WTC11 (cell line): ENCODE measurements around the gene PKP1. TPM values are rescaled to one million over a fixed set of nuclear protein-coding genes. Genes with fewer than 3 reads are reported as not detected.

ENCODE experiments used
- ATAC-seq: fragments of 200-7000 bp; cut with Tn5 transposase; 2 replicates; pipeline ENCODE4 v1.10.0; 2021; ENCODE audit warnings: mild to moderate bottlenecking, moderate library complexity
- CTCF ChIA-PET: fragments of 300-600 bp; sonication (Branson Sonifier 250); formaldehyde crosslinking; loops from one replicate; lab custom pipeline; 2021; ENCODE audit warnings: antibody characterized with exemption; lab: Charles Lee
- POLR2A ChIA-PET: fragments of 350-600 bp; sonication (Branson Sonifier 250); formaldehyde crosslinking; loops from one replicate; lab custom pipeline; 2021; ENCODE audit warnings: antibody characterized with exemption; lab: Charles Lee
- DNase-seq: peaks from one replicate; pipeline ENCODE4 v3.0.0; 2021; ENCODE audit warnings: low spot score
- H3K27ac Mint-ChIP-seq: 2 replicates; pipeline ENCODE4 v1.8.0; 2021; ENCODE audit warnings: mixed read lengths
- H3K27me3 Mint-ChIP-seq: 2 replicates; pipeline ENCODE4 v1.8.0; 2021; ENCODE audit warnings: low read depth, mild to moderate bottlenecking, moderate library complexity, mixed read lengths
- H3K36me3 Mint-ChIP-seq: 2 replicates; pipeline ENCODE4 v1.8.0; 2021; ENCODE audit warnings: mixed read lengths
- H3K4me1 Mint-ChIP-seq: 2 replicates; pipeline ENCODE4 v1.8.0; 2022; ENCODE audit warnings: mixed read lengths
- H3K4me3 Mint-ChIP-seq: 2 replicates; pipeline ENCODE4 v1.8.0; 2021; ENCODE audit warnings: mild to moderate bottlenecking, moderate library complexity, mixed read lengths
- H3K9me3 Mint-ChIP-seq: 2 replicates; pipeline ENCODE4 v1.8.0; 2021; ENCODE audit warnings: mixed read lengths
- CREM ChIP-seq: sonication (generic); formaldehyde crosslinking; IDR thresholded peaks from 2 replicates; pipeline ENCODE4 v1.8.1; 2022; ENCODE audit warnings: mild to moderate bottlenecking, missing genetic modification reagents, moderate library complexity
- CTCF ChIP-seq: fragments of 200-600 bp; IDR thresholded peaks from 2 replicates; pipeline ENCODE4 v1.8.0; 2022; ENCODE audit warnings: antibody characterized with exemption
- E2F4 ChIP-seq: sonication (generic); formaldehyde crosslinking; IDR thresholded peaks from 2 replicates; pipeline ENCODE4 v1.8.1; 2022; ENCODE audit warnings: low read depth, mild to moderate bottlenecking, moderate library complexity, missing genetic modification reagents, borderline replicate concordance
- EMX1 ChIP-seq: fragments of 250-450 bp; sonication (Bioruptor Pico); IDR thresholded peaks from 2 replicates; pipeline ENCODE4 v1.8.0; 2021; ENCODE audit warnings: mild to moderate bottlenecking
- GRHL2 ChIP-seq: fragments of 250-450 bp; sonication (Bioruptor Pico); IDR thresholded peaks from 2 replicates; pipeline ENCODE4 v1.8.0; 2022; ENCODE audit warnings: mild to moderate bottlenecking, moderate library complexity; ENCODE audit not compliant: insufficient replicate concordance, severe bottlenecking
- HMGXB4 ChIP-seq: sonication (generic); formaldehyde crosslinking; IDR thresholded peaks from 2 replicates; pipeline ENCODE4 v1.8.1; 2023; ENCODE audit warnings: mild to moderate bottlenecking, moderate library complexity, missing genetic modification reagents
- JAZF1 ChIP-seq: fragments of 250-450 bp; sonication (Bioruptor Pico); IDR thresholded peaks from 2 replicates; pipeline ENCODE4 v1.9.0; 2021; ENCODE audit warnings: moderate library complexity, mild to moderate bottlenecking, inconsistent platforms
- JUN ChIP-seq: sonication (generic); formaldehyde crosslinking; IDR thresholded peaks from 2 replicates; pipeline ENCODE4 v1.8.0; 2023; ENCODE audit warnings: mild to moderate bottlenecking, missing genetic modification reagents
- KAT7 ChIP-seq: sonication (generic); formaldehyde crosslinking; IDR thresholded peaks from 2 replicates; pipeline ENCODE4 v1.8.1; 2023; ENCODE audit warnings: missing genetic modification reagents, mild to moderate bottlenecking, borderline replicate concordance
- MLX ChIP-seq: sonication (generic); formaldehyde crosslinking; IDR thresholded peaks from 2 replicates; pipeline ENCODE4 v1.8.1; 2023; ENCODE audit warnings: mild to moderate bottlenecking, missing genetic modification reagents, moderate library complexity
- MXD4 ChIP-seq: fragments of 250-450 bp; sonication (Bioruptor Pico); IDR thresholded peaks from 2 replicates; pipeline ENCODE4 v1.8.0; 2021; ENCODE audit warnings: mild to moderate bottlenecking, moderate library complexity, borderline replicate concordance
- NR1H2 ChIP-seq: sonication (generic); formaldehyde crosslinking; IDR thresholded peaks from 2 replicates; pipeline ENCODE4 v1.9.0; 2021; ENCODE audit warnings: mild to moderate bottlenecking, moderate library complexity, missing genetic modification reagents
- SMAD3 ChIP-seq: sonication (generic); formaldehyde crosslinking; IDR thresholded peaks from 2 replicates; pipeline ENCODE4 v1.8.0; 2022; ENCODE audit warnings: missing genetic modification reagents, mild to moderate bottlenecking, borderline replicate concordance
- ZBTB43 ChIP-seq: sonication (generic); formaldehyde crosslinking; IDR thresholded peaks from 2 replicates; pipeline ENCODE4 v1.8.1; 2023; ENCODE audit warnings: mild to moderate bottlenecking, missing genetic modification reagents
- ZNF396 ChIP-seq: fragments of 250-450 bp; sonication (Bioruptor Pico); IDR thresholded peaks from 2 replicates; pipeline ENCODE4 v1.8.0; 2021; ENCODE audit warnings: mild to moderate bottlenecking, moderate library complexity, borderline replicate concordance
- total RNA-seq: library from RNA; stranded (reverse); gene quantifications from 3 replicates; pipeline ENCODE4 v1.2.3, GENCODE V29; 2021
- TF ChIP-seq, protein P1 (sequence below): fragments of 250-450 bp; sonication (Bioruptor Pico); IDR thresholded peaks from 2 replicates; pipeline ENCODE4 v2.1.2; 2022; ENCODE audit warnings: mild to moderate bottlenecking, moderate library complexity
- TF ChIP-seq, protein P2 (sequence below): sonication (generic); formaldehyde crosslinking; IDR thresholded peaks from 2 replicates; pipeline ENCODE4 v1.8.1; 2022; ENCODE audit warnings: low read depth, missing genetic modification reagents, borderline replicate concordance
- TF ChIP-seq, protein P3 (sequence below): fragments of 250-450 bp; sonication (Bioruptor Pico); IDR thresholded peaks from 2 replicates; pipeline ENCODE4 v1.9.0; 2021; ENCODE audit warnings: mild to moderate bottlenecking
- TF ChIP-seq, protein P4 (sequence below): sonication (generic); formaldehyde crosslinking; IDR thresholded peaks from 2 replicates; pipeline ENCODE4 v1.8.1; 2022; ENCODE audit warnings: mild to moderate bottlenecking, missing genetic modification reagents, moderate library complexity, borderline replicate concordance
- TF ChIP-seq, protein P5 (sequence below): sonication (generic); formaldehyde crosslinking; IDR thresholded peaks from 2 replicates; pipeline ENCODE4 v1.8.1; 2022; ENCODE audit warnings: missing genetic modification reagents, borderline replicate concordance

PKP1 gene
- total RNA-seq, 1 experiment from 2014 or later: 0.24 TPM

DNA sequence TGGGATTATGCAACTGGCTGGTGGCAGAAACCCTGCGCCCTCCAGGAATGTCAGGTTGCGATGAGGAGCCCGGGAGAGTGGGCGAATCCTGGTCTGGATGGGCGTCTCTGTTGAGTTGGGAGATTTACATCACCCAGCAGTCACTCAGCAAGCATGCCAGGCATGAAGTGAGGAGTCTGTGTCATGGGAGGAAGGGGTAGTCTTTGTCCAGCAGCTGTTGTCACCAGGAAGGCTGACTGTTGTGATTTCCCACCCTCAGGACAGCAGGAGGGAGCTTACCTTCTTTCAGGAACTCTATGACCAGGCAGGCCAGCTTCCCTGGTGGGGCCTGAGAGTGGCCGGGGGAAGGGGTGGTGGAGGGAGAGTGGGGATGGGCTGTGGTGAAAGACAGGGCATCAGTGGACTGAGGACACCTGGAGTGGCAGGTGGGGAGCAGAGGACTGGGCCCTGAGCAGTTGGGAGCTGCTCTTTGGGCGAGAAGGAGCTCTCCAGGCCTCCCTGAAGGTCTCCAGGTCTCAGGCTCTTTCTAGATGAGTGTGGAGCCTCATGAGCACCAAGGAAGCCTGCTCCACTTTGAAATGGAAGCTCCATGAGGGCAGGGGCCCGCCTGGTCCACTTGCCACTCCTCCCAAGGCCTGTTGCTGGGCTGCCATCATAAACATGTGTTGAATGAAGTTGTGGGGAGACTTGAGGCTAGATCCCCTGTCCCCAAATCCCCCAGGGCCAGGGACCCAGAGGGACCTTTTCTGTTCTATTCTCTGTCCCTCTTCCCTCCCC lies 21.3 kb upstream of the PKP1 start:
- peaks cover 11% of the 10 kb centered on the region for H3K27me3 Mint-ChIP-seq
- H3K36me3 Mint-ChIP-seq: no peaks in the 10 kb centered on the region
- TF ChIP-seq, protein P1, sequence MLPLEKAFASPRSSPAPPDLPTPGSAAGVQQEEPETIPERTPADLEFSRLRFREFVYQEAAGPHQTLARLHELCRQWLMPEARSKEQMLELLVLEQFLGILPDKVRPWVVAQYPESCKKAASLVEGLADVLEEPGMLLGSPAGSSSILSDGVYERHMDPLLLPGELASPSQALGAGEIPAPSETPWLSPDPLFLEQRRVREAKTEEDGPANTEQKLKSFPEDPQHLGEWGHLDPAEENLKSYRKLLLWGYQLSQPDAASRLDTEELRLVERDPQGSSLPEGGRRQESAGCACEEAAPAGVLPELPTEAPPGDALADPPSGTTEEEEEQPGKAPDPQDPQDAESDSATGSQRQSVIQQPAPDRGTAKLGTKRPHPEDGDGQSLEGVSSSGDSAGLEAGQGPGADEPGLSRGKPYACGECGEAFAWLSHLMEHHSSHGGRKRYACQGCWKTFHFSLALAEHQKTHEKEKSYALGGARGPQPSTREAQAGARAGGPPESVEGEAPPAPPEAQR: no peak
- TF ChIP-seq KAT7 (no peak), CTCF (no peak), NR1H2 (CRISPR knock-in tag) (no peak), HMGXB4 (CRISPR knock-in tag) (no peak), CREM (CRISPR knock-in tag) (no peak), JUN (CRISPR knock-in tag) (no peak), GRHL2 (CRISPR knock-in tag) (no peak), EMX1 (CRISPR knock-in tag) (no peak), ZNF396 (CRISPR knock-in tag) (no peak), MXD4 (CRISPR knock-in tag) (no peak), E2F4 (CRISPR knock-in tag) (no peak), SMAD3 (CRISPR knock-in tag) (no peak), ZBTB43 (CRISPR knock-in tag) (no peak), MLX (CRISPR knock-in tag) (no peak), JAZF1 (CRISPR knock-in tag) (no peak)
- TF ChIP-seq, protein P2, sequence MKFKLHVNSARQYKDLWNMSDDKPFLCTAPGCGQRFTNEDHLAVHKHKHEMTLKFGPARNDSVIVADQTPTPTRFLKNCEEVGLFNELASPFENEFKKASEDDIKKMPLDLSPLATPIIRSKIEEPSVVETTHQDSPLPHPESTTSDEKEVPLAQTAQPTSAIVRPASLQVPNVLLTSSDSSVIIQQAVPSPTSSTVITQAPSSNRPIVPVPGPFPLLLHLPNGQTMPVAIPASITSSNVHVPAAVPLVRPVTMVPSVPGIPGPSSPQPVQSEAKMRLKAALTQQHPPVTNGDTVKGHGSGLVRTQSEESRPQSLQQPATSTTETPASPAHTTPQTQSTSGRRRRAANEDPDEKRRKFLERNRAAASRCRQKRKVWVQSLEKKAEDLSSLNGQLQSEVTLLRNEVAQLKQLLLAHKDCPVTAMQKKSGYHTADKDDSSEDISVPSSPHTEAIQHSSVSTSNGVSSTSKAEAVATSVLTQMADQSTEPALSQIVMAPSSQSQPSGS (CRISPR knock-in tag): no peak
- TF ChIP-seq, protein P3, sequence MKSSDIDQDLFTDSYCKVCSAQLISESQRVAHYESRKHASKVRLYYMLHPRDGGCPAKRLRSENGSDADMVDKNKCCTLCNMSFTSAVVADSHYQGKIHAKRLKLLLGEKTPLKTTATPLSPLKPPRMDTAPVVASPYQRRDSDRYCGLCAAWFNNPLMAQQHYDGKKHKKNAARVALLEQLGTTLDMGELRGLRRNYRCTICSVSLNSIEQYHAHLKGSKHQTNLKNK (CRISPR knock-in tag): no peak
- TF ChIP-seq, protein P4, sequence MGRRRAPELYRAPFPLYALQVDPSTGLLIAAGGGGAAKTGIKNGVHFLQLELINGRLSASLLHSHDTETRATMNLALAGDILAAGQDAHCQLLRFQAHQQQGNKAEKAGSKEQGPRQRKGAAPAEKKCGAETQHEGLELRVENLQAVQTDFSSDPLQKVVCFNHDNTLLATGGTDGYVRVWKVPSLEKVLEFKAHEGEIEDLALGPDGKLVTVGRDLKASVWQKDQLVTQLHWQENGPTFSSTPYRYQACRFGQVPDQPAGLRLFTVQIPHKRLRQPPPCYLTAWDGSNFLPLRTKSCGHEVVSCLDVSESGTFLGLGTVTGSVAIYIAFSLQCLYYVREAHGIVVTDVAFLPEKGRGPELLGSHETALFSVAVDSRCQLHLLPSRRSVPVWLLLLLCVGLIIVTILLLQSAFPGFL (CRISPR knock-in tag): no peak
- TF ChIP-seq, protein P5, sequence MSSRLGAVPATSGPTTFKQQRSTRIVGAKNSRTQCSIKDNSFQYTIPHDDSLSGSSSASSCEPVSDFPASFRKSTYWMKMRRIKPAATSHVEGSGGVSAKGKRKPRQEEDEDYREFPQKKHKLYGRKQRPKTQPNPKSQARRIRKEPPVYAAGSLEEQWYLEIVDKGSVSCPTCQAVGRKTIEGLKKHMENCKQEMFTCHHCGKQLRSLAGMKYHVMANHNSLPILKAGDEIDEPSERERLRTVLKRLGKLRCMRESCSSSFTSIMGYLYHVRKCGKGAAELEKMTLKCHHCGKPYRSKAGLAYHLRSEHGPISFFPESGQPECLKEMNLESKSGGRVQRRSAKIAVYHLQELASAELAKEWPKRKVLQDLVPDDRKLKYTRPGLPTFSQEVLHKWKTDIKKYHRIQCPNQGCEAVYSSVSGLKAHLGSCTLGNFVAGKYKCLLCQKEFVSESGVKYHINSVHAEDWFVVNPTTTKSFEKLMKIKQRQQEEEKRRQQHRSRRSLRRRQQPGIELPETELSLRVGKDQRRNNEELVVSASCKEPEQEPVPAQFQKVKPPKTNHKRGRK: no peak
- H3K9me3 Mint-ChIP-seq: no peaks in the 10 kb centered on the region
- peaks cover 14% of the 10 kb centered on the region for H3K4me1 Mint-ChIP-seq
- ATAC-seq: no peak
- ChIA-PET CTCF (interaction anchor here (0.6 to 2.2 kb wide), 5 partner anchors 8 to 822 kb away, joined by 3 to 10 read pairs (median 8); no protein-coding TSS in a partner anchor), POLR2A (no interaction called here)
- no peak overlapping the region for H3K4me3 Mint-ChIP-seq
- no peak overlapping the region for H3K27ac Mint-ChIP-seq
- DNase-seq: no peak
